HCT116 (cell line): ENCODE measurements around the gene UTF1.

ENCODE experiments used
- CBX3 ChIP-seq: IDR thresholded peaks from 2 replicates; pipeline ENCODE4 v1.6.1; 2012; ENCODE audit warnings: low read depth
- CEBPB ChIP-seq: IDR thresholded peaks from 2 replicates; pipeline ENCODE4 v1.6.1; 2012; ENCODE audit warnings: low read depth
- EGR1 ChIP-seq: IDR thresholded peaks from 2 replicates; pipeline ENCODE4 v1.6.1; 2012; ENCODE audit warnings: low read depth
- EZH2 ChIP-seq: fragments of 200-600 bp; sonication (generic); IDR thresholded peaks from 2 replicates; pipeline ENCODE4 v1.6.1; 2017; ENCODE audit warnings: antibody characterized with exemption, mixed run types
- POLR2A ChIP-seq: IDR thresholded peaks from 2 replicates; pipeline ENCODE4 v1.7.0; 2011; ENCODE audit warnings: borderline replicate concordance; ENCODE audit not compliant: insufficient read depth, insufficient read length; ENCODE audit errors: extremely low read depth
- RAD21 ChIP-seq: IDR thresholded peaks from 2 replicates; pipeline ENCODE4 v1.6.1; 2012; ENCODE audit warnings: low read depth, mild to moderate bottlenecking
- SIN3A ChIP-seq: IDR thresholded peaks from 2 replicates; pipeline ENCODE4 v1.6.1; 2012; ENCODE audit warnings: low read depth
- SP1 ChIP-seq: IDR thresholded peaks from 2 replicates; pipeline ENCODE4 v1.6.1; 2012; ENCODE audit warnings: low read depth
- SRF ChIP-seq: IDR thresholded peaks from 2 replicates; pipeline ENCODE4 v1.6.1; 2012; ENCODE audit warnings: low read depth
- TF ChIP-seq, protein P1 (sequence below): IDR thresholded peaks from 2 replicates; pipeline ENCODE4 v1.6.1; 2012
- TF ChIP-seq, protein P2 (sequence below), 3 experiments: fragments of 200-600 bp in 1 of 3; sonication (generic) in 1 of 3; IDR thresholded peaks in 2 of 3; conservative IDR thresholded peaks in 1 of 3; 2 replicates each; pipeline ENCODE4 v1.5.1; 2012 to 2017; ENCODE audit warnings: low read depth in 2 of 3, low read length in 2 of 3, antibody characterized with exemption in 1 of 3, borderline replicate concordance in 1 of 3, control low read depth in 1 of 3, mild to moderate bottlenecking in 1 of 3, mixed read lengths in 1 of 3, mixed run types in 1 of 3, moderate library complexity in 1 of 3; ENCODE audit not compliant: insufficient read depth in 1 of 3
- TF ChIP-seq, protein P3 (sequence below): IDR thresholded peaks from 2 replicates; pipeline ENCODE4 v1.6.1; 2012; ENCODE audit warnings: low read depth

DNA sequence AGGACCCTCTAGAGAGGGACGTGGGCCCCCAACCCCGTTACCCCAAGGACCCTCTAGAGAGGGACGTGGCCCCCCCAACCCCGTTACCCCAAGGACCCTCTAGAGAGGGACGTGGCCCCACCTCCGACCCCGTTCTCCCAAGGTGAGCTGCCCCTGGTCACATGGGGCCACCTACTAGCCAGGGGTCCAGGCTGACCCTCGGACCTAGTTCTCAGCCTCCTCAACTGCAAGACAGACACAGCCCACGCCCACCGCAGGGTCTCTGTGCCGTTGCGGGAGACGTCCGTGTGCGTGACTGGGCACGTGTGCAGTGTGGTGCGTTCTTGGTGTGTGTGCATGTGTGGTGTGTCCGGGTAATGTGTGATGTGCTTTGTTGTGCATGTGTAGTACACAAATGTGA lies 21.6 kb upstream of the UTF1 start:
- TF ChIP-seq, protein P1, sequence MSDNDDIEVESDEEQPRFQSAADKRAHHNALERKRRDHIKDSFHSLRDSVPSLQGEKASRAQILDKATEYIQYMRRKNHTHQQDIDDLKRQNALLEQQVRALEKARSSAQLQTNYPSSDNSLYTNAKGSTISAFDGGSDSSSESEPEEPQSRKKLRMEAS, result no peak
- TF ChIP-seq, protein P2, sequence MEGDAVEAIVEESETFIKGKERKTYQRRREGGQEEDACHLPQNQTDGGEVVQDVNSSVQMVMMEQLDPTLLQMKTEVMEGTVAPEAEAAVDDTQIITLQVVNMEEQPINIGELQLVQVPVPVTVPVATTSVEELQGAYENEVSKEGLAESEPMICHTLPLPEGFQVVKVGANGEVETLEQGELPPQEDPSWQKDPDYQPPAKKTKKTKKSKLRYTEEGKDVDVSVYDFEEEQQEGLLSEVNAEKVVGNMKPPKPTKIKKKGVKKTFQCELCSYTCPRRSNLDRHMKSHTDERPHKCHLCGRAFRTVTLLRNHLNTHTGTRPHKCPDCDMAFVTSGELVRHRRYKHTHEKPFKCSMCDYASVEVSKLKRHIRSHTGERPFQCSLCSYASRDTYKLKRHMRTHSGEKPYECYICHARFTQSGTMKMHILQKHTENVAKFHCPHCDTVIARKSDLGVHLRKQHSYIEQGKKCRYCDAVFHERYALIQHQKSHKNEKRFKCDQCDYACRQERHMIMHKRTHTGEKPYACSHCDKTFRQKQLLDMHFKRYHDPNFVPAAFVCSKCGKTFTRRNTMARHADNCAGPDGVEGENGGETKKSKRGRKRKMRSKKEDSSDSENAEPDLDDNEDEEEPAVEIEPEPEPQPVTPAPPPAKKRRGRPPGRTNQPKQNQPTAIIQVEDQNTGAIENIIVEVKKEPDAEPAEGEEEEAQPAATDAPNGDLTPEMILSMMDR (IDR thresholded peaks at IDR 0.05 in 2 of 3, conservative IDR thresholded peaks at IDR 0.05 in 1 of 3; ENCODE audit: borderline replicate concordance in 1 of 3, insufficient read depth in 1 of 3, low read depth in 2 of 3, low read length in 2 of 3), result no peak
- TF ChIP-seq EZH2 (no peak), POLR2A (no peak), RAD21 (no peak), EGR1 (no peak), SIN3A (no peak), CBX3 (no peak), SRF (no peak), SP1 (no peak), CEBPB (no peak)
- TF ChIP-seq, protein P3, sequence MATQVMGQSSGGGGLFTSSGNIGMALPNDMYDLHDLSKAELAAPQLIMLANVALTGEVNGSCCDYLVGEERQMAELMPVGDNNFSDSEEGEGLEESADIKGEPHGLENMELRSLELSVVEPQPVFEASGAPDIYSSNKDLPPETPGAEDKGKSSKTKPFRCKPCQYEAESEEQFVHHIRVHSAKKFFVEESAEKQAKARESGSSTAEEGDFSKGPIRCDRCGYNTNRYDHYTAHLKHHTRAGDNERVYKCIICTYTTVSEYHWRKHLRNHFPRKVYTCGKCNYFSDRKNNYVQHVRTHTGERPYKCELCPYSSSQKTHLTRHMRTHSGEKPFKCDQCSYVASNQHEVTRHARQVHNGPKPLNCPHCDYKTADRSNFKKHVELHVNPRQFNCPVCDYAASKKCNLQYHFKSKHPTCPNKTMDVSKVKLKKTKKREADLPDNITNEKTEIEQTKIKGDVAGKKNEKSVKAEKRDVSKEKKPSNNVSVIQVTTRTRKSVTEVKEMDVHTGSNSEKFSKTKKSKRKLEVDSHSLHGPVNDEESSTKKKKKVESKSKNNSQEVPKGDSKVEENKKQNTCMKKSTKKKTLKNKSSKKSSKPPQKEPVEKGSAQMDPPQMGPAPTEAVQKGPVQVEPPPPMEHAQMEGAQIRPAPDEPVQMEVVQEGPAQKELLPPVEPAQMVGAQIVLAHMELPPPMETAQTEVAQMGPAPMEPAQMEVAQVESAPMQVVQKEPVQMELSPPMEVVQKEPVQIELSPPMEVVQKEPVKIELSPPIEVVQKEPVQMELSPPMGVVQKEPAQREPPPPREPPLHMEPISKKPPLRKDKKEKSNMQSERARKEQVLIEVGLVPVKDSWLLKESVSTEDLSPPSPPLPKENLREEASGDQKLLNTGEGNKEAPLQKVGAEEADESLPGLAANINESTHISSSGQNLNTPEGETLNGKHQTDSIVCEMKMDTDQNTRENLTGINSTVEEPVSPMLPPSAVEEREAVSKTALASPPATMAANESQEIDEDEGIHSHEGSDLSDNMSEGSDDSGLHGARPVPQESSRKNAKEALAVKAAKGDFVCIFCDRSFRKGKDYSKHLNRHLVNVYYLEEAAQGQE, result no peak
